Uterus (tissue), 2 donors: Measurements from ENCODE around the gene NDST4.

ENCODE experiments used
- POLR2A ChIP-seq, 2 donors: fragments of 450-650 bp; IDR thresholded peaks; one replicate each; pipeline ENCODE4 v1.6.1; 2016; ENCODE audit warnings: antibody characterized with exemption in 2 of 2, mild to moderate bottlenecking in 1 of 2, moderate library complexity in 1 of 2
- TF ChIP-seq, protein P1 (sequence below), 4 experiments: fragments of 200-600 bp in 2 of 4; fragments of 450-650 bp in 2 of 4; sonication (generic) in 2 of 4; IDR thresholded peaks; one replicate each; pipeline ENCODE4 v1.5.1; 2016 to 2019; ENCODE audit warnings: antibody characterized with exemption in 4 of 4, mild to moderate bottlenecking in 2 of 4, moderate library complexity in 1 of 4

DNA sequence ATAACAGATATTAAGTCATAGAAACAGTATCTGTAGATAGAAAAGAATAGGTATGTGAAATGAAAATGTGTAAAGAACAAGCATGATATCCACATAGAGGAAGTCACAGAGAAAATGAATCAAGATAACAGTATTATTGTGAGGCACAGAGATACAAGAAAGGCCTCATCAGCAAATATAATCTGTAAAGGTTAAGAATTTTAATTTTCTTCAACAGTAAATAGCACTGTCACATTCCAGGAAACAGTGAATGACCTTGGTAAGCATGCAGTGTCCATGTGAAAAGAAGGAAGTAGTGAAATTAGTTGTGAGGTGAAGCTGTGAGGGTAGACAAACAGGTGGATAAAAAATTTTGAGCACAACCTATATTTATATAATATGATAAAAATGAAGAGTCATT, 39.5 kb upstream of the NDST4 start:
- TF ChIP-seq, protein P1, sequence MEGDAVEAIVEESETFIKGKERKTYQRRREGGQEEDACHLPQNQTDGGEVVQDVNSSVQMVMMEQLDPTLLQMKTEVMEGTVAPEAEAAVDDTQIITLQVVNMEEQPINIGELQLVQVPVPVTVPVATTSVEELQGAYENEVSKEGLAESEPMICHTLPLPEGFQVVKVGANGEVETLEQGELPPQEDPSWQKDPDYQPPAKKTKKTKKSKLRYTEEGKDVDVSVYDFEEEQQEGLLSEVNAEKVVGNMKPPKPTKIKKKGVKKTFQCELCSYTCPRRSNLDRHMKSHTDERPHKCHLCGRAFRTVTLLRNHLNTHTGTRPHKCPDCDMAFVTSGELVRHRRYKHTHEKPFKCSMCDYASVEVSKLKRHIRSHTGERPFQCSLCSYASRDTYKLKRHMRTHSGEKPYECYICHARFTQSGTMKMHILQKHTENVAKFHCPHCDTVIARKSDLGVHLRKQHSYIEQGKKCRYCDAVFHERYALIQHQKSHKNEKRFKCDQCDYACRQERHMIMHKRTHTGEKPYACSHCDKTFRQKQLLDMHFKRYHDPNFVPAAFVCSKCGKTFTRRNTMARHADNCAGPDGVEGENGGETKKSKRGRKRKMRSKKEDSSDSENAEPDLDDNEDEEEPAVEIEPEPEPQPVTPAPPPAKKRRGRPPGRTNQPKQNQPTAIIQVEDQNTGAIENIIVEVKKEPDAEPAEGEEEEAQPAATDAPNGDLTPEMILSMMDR (IDR thresholded peaks at IDR 0.05): no peak
- no peak for TF ChIP-seq POLR2A (IDR thresholded peaks at IDR 0.05)
